Karpas-422 (cell line): Measurements from ENCODE around the gene NEDD4. TPM values are rescaled to one million over a fixed set of nuclear protein-coding genes. Genes with fewer than 3 reads are reported as not detected.

Experiments used
- DNase-seq: peaks from one replicate; pipeline ENCODE4 v3.0.0-alpha.2; 2015
- H2AFZ ChIP-seq: fragments of 200-600 bp; sonication (generic); 2 replicates; pipeline ENCODE4 v1.6.1; 2014; ENCODE audit warnings: antibody characterized with exemption, low read length, mixed read lengths
- H3K27ac ChIP-seq: fragments of 200-600 bp; sonication (generic); 2 replicates; pipeline ENCODE4 v1.5.1; 2014; ENCODE audit warnings: mild to moderate bottlenecking, low read length, moderate library complexity
- H3K27me3 ChIP-seq: fragments of 200-600 bp; sonication (generic); 2 replicates; pipeline ENCODE4 v1.6.1; 2014; ENCODE audit warnings: low read length, mixed read lengths
- H3K36me3 ChIP-seq: fragments of 200-600 bp; sonication (generic); 2 replicates; pipeline ENCODE4 v1.6.1; 2014; ENCODE audit warnings: low read length, mixed read lengths; ENCODE audit not compliant: insufficient read depth
- H3K4me1 ChIP-seq: fragments of 200-600 bp; sonication (generic); 2 replicates; pipeline ENCODE4 v1.6.1; 2014; ENCODE audit warnings: mild to moderate bottlenecking, low read length, mixed read lengths
- H3K4me2 ChIP-seq: fragments of 200-600 bp; sonication (generic); 2 replicates; pipeline ENCODE4 v1.6.1; 2014; ENCODE audit warnings: low read length, low read depth, mild to moderate bottlenecking; ENCODE audit not compliant: poor library complexity, severe bottlenecking
- H3K4me3 ChIP-seq: fragments of 200-600 bp; sonication (generic); 2 replicates; pipeline ENCODE4 v1.5.1; 2014; ENCODE audit warnings: mild to moderate bottlenecking, antibody characterized with exemption, low read length, mixed read lengths
- H3K79me2 ChIP-seq: fragments of 200-600 bp; sonication (generic); 2 replicates; pipeline ENCODE4 v1.6.1; 2014; ENCODE audit warnings: mild to moderate bottlenecking, low read length, mixed read lengths
- H3K9ac ChIP-seq: fragments of 200-600 bp; sonication (generic); 2 replicates; pipeline ENCODE4 v1.6.0; 2014; ENCODE audit warnings: low read length
- H3K9me2 ChIP-seq: fragments of 200-600 bp; sonication (generic), shearing (Covaris generic); replicated peaks from 2 replicates; pipeline ENCODE4 v1.6.0; 2014; ENCODE audit warnings: mild to moderate bottlenecking, low read length, moderate library complexity; ENCODE audit not compliant: insufficient read depth
- H3K9me3 ChIP-seq: fragments of 300-700, 200-600 bp; sonication (generic); 2 replicates; pipeline ENCODE4 v1.6.1; 2014; ENCODE audit warnings: low read length, mixed read lengths
- H4K20me1 ChIP-seq: fragments of 200-600 bp; sonication (generic); 2 replicates; pipeline ENCODE4 v1.6.1; 2014; ENCODE audit warnings: mild to moderate bottlenecking, antibody characterized with exemption, low read length, low read depth; ENCODE audit not compliant: insufficient read depth
- total RNA-seq: library from RNA; depleted of rRNA; stranded (reverse); fragments of >200 nt; shearing (Covaris generic); gene quantifications from 2 replicates; pipeline ENCODE4 v1.2.3, GENCODE V29; 2014; ENCODE audit warnings: low replicate concordance

The NEDD4 gene
- total RNA-seq, 1 experiment from 2014 or later, result 6.3 TPM

GRCh38 chr15:56001471-56002078 is 8.2 kb upstream of the NEDD4 start:
- no peak overlapping the region for H3K27ac ChIP-seq
- no peaks in the 10 kb centered on the region for H3K9me3 ChIP-seq
- no peaks in the 10 kb centered on the region for H3K79me2 ChIP-seq
- H3K4me3 ChIP-seq, result no peak overlapping the region
- no peak for DNase-seq
- no peak overlapping the region for H3K9ac ChIP-seq
- H3K9me2 ChIP-seq, result no peaks in the 10 kb centered on the region
- no peaks in the 10 kb centered on the region for H4K20me1 ChIP-seq
- no peaks in the 10 kb centered on the region for H3K36me3 ChIP-seq
- no peaks in the 10 kb centered on the region for H3K4me1 ChIP-seq
- no peaks in the 10 kb centered on the region for H3K27me3 ChIP-seq
- H3K4me2 ChIP-seq, result no peak overlapping the region
- no peak overlapping the region for H2AFZ ChIP-seq

- no peaks in the 10 kb centered on the region for H4K20me1 ChIP-seq
- no peaks in the 10 kb centered on the region for H3K9me3 ChIP-seq
- H3K36me3 ChIP-seq, result no peaks in the 10 kb centered on the region
- H3K4me3 ChIP-seq, result no peak overlapping the region
- H3K4me2 ChIP-seq, result no peak overlapping the region
- DNase-seq, result no peak
- H3K9me2 ChIP-seq, result no peaks in the 10 kb centered on the region
- H3K27ac ChIP-seq, result no peak overlapping the region
- H3K9ac ChIP-seq, result no peak overlapping the region
- H3K27me3 ChIP-seq, result no peaks in the 10 kb centered on the region
- H2AFZ ChIP-seq, result no peak overlapping the region
- H3K4me1 ChIP-seq, result no peaks in the 10 kb centered on the region
- no peaks in the 10 kb centered on the region for H3K79me2 ChIP-seq
These were observed 6.2 kb upstream of the NEDD4 start for GRCh38 chr15:55999658-56000057.

- Histone ChIP-seq H3K9ac (no peak overlapping the region), H3K27me3 (no peaks in the 10 kb centered on the region), H2AFZ (no peak overlapping the region), H3K4me3 (no peak overlapping the region), H3K27ac (no peak overlapping the region), H3K4me2 (no peak overlapping the region), H3K4me1 (peaks cover 4% of the 10 kb centered on the region), H3K79me2 (no peaks in the 10 kb centered on the region), H3K9me3 (no peaks in the 10 kb centered on the region), H4K20me1 (no peaks in the 10 kb centered on the region), H3K9me2 (no peaks in the 10 kb centered on the region), H3K36me3 (no peaks in the 10 kb centered on the region)
- no peak for DNase-seq
These were observed 5.1 kb upstream of the NEDD4 start for GRCh38 chr15:55998478-55998877.

GRCh38 chr15:55993804-55994560 is 570 bp upstream of the NEDD4 start:
- no peaks in the 10 kb centered on the region for H3K9me2 ChIP-seq
- peaks cover 10% of the 10 kb centered on the region for H3K4me1 ChIP-seq
- peak overlapping the region; percentile 83 for H2AFZ ChIP-seq
- no peak for DNase-seq
- H4K20me1 ChIP-seq, result no peaks in the 10 kb centered on the region
- H3K27ac ChIP-seq, result no peak overlapping the region
- peak overlapping the region; percentile 84 for H3K4me3 ChIP-seq
- peak overlapping the region; percentile 77 for H3K9ac ChIP-seq
- no peaks in the 10 kb centered on the region for H3K79me2 ChIP-seq
- H3K36me3 ChIP-seq, result no peaks in the 10 kb centered on the region
- H3K4me2 ChIP-seq, result peak overlapping the region; percentile 95
- no peaks in the 10 kb centered on the region for H3K9me3 ChIP-seq
- no peaks in the 10 kb centered on the region for H3K27me3 ChIP-seq

- peaks cover 10% of the 10 kb centered on the region for H3K4me1 ChIP-seq
- H3K79me2 ChIP-seq, result no peaks in the 10 kb centered on the region
- H3K36me3 ChIP-seq, result no peaks in the 10 kb centered on the region
- peak overlapping the region; percentile 84 for H3K4me3 ChIP-seq
- no peaks in the 10 kb centered on the region for H3K9me2 ChIP-seq
- H3K9me3 ChIP-seq, result no peaks in the 10 kb centered on the region
- no peaks in the 10 kb centered on the region for H4K20me1 ChIP-seq
- H3K27ac ChIP-seq, result no peak overlapping the region
- H3K9ac ChIP-seq, result peak overlapping the region; percentile 77
- no peaks in the 10 kb centered on the region for H3K27me3 ChIP-seq
- peak overlapping the region; percentile 96 for H2AFZ ChIP-seq
- no peak for DNase-seq
- H3K4me2 ChIP-seq, result peak overlapping the region; percentile 95
These were observed 672 bp downstream of the NEDD4 start for GRCh38 chr15:55992769-55993110.

DNA sequence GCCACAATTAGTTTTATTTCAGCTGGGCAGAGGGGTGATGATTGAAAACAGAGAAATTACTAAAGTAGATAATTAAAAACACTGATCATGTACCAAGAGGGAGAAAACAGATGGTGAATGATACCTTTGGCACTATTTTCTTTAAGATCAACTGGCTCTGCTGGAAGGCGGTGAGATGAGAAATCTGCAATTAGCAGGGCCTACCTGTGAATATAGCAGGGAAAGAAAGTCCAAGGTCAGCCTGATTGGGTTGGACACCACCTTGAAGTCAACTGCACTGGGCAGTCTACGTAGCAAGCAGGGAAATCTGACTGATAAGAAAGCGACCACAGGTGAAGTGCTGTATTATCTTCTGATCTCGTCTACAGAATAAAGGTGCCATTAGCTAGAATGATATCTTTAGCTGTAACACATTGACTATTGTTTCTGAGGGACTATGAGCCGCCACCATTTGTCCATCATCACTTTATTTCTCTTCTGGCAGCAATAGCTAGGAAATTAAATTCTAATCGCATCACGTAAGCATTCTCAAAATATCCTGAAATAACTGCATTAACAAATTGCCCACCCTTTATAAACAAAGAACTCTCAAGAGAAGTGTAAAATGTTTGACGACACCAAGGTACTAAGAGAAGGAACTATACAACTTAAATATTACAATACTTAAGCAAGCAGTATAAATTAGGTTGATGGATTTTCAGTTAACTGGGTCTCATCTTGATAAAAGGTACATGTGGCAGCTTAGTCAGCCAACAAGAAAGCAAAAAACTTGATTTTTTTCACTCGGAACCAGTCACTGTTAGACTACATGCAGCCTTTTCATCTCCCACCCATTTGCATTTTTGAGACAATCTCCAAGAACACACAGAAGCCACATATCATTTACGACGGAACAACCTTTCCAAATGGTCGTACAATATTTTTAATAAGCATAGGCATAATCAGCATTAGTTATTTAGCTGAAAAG is 1.3 kb downstream of the NEDD4 start:
- Histone ChIP-seq H3K9me2 (no peaks in the 10 kb centered on the region), H3K4me1 (peaks cover 10% of the 10 kb centered on the region), H3K36me3 (no peaks in the 10 kb centered on the region), H3K9ac (peak overlapping the region; percentile 77; the same call in 1 of the 2 replicates), H2AFZ (no peak overlapping the region), H3K79me2 (no peaks in the 10 kb centered on the region), H3K27ac (no peak overlapping the region), H3K4me3 (peak overlapping the region; percentile 84), H3K27me3 (no peaks in the 10 kb centered on the region), H4K20me1 (no peaks in the 10 kb centered on the region), H3K4me2 (peak overlapping the region; percentile 95), H3K9me3 (no peaks in the 10 kb centered on the region)
- DNase-seq, result no peak

- no peaks in the 10 kb centered on the region for H3K27me3 ChIP-seq
- H3K4me1 ChIP-seq, result peaks cover 10% of the 10 kb centered on the region
- no peak overlapping the region for H3K4me2 ChIP-seq
- DNase-seq, result no peak
- no peaks in the 10 kb centered on the region for H3K9me3 ChIP-seq
- no peak overlapping the region for H3K9ac ChIP-seq
- H3K79me2 ChIP-seq, result no peaks in the 10 kb centered on the region
- H3K4me3 ChIP-seq, result no peak overlapping the region
- H3K36me3 ChIP-seq, result no peaks in the 10 kb centered on the region
- no peaks in the 10 kb centered on the region for H3K9me2 ChIP-seq
- no peaks in the 10 kb centered on the region for H4K20me1 ChIP-seq
- no peak overlapping the region for H2AFZ ChIP-seq
- no peak overlapping the region for H3K27ac ChIP-seq
These were observed 2.4 kb downstream of the NEDD4 start for GRCh38 chr15:55990998-55991397.

DNA sequence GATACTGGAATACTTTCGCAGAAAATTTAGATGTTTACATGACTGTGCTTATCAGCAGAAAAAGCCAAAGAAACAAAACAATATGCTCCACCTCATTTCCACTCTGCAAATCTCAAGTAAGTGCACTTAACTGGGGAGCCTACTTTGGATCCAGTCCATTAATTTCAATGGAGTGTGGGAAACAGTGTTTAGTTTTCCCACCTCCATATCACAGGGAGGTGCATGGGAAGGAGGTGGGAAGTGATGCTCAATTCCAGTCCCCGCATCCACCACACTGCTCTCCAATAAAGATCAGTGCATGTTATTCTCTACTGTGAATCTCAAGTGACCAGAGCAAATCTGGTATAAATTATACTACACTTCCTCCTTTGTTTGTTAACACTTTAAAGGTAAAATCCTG is 2.9 kb downstream of the NEDD4 start:
- H3K4me3 ChIP-seq, result no peak overlapping the region
- H3K4me2 ChIP-seq, result no peak overlapping the region

More for the DNA sequence above, 2.9 kb downstream of the NEDD4 start:
- no peak overlapping the region for H3K27ac ChIP-seq
- H3K9me3 ChIP-seq, result no peaks in the 10 kb centered on the region
- H3K36me3 ChIP-seq, result no peaks in the 10 kb centered on the region
- no peaks in the 10 kb centered on the region for H3K27me3 ChIP-seq
- H4K20me1 ChIP-seq, result no peaks in the 10 kb centered on the region
- H3K79me2 ChIP-seq, result no peaks in the 10 kb centered on the region
- no peak overlapping the region for H2AFZ ChIP-seq
- no peak for DNase-seq
- peaks cover 10% of the 10 kb centered on the region for H3K4me1 ChIP-seq
- H3K9me2 ChIP-seq, result no peaks in the 10 kb centered on the region
- H3K9ac ChIP-seq, result no peak overlapping the region
